GM12878 (cell line): ENCODE results near the gene MDM4. TPM values are rescaled to one million over a fixed set of nuclear protein-coding genes. Genes with fewer than 3 reads are reported as not detected.
A peak's percentile ranks its signal among the peaks of the same experiment; 100 is the strongest.

Experiments used
- ATF2 ChIP-seq: IDR thresholded peaks from 2 replicates; pipeline ENCODE4 v1.6.1; 2012; ENCODE audit warnings: low read length, inconsistent platforms
- E2F8 ChIP-seq: fragments of 450-650 bp; IDR thresholded peaks from 2 replicates; pipeline ENCODE4 v1.6.1; 2018; ENCODE audit warnings: mild to moderate bottlenecking, low read depth, moderate library complexity; ENCODE audit not compliant: partially characterized antibody
- ELK1 ChIP-seq: IDR thresholded peaks from 2 replicates; pipeline ENCODE4 v1.6.1; 2012; ENCODE audit warnings: low read depth, low read length, improper control_type of control experiment
- HSF1 ChIP-seq: fragments of 150-350 bp; IDR thresholded peaks from 2 replicates; pipeline ENCODE4 v1.6.1; 2014; ENCODE audit warnings: mild to moderate bottlenecking, low read depth, low read length
- LARP7 ChIP-seq: fragments of 450-650 bp; IDR thresholded peaks from 2 replicates; pipeline ENCODE4 v1.6.1; 2017; ENCODE audit warnings: mild to moderate bottlenecking
- MXI1 ChIP-seq: fragments of 150-350 bp; IDR thresholded peaks from 2 replicates; pipeline ENCODE4 v1.6.1; 2011; ENCODE audit warnings: low read depth, mild to moderate bottlenecking, inconsistent platforms, low read length, improper control_type of control experiment
- NR2C1 ChIP-seq: fragments of 450-650 bp; IDR thresholded peaks from 2 replicates; pipeline ENCODE4 v1.6.1; 2017; ENCODE audit warnings: antibody characterized with exemption, mild to moderate bottlenecking, moderate library complexity
- POLR2AphosphoS2 ChIP-seq: IDR thresholded peaks from 2 replicates; pipeline ENCODE4 v1.6.1; 2011; ENCODE audit warnings: low read depth, mild to moderate bottlenecking, low read length, improper control_type of control experiment, moderate library complexity
- RB1 ChIP-seq: fragments of 450-650 bp; formaldehyde crosslinking; IDR thresholded peaks from 2 replicates; pipeline ENCODE4 v1.6.1; 2017; ENCODE audit warnings: mild to moderate bottlenecking, borderline replicate concordance
- RBBP5 ChIP-seq: fragments of 200-600 bp; sonication (generic); conservative IDR thresholded peaks from 2 replicates; pipeline ENCODE4 v1.6.1; 2016
- RUNX3 ChIP-seq: IDR thresholded peaks from 2 replicates; pipeline ENCODE4 v1.6.1; 2012; ENCODE audit warnings: low read length, inconsistent platforms
- SREBF2 ChIP-seq: IDR thresholded peaks from 2 replicates; pipeline ENCODE4 v1.6.1; 2012; ENCODE audit warnings: mild to moderate bottlenecking, low read length
- ZBTB4 ChIP-seq: fragments of 450-650 bp; formaldehyde crosslinking; IDR thresholded peaks from 2 replicates; pipeline ENCODE4 v1.4.0; 2022; ENCODE audit warnings: mild to moderate bottlenecking, moderate library complexity
- ZBTB40 ChIP-seq: fragments of 450-650 bp; IDR thresholded peaks from 2 replicates; pipeline ENCODE4 v1.6.1; 2016; ENCODE audit warnings: mild to moderate bottlenecking, moderate library complexity, borderline replicate concordance
- ZNF207 ChIP-seq: fragments of 450-650 bp; IDR thresholded peaks from 2 replicates; pipeline ENCODE4 v1.6.1; 2014; ENCODE audit warnings: antibody characterized with exemption, mild to moderate bottlenecking, borderline replicate concordance
- polyA plus RNA-seq, 11 experiments: library from polyadenylated mRNA; depleted of rRNA in 4 of 11; unstranded in 6 of 11; stranded (reverse) in 5 of 11; fragments of >200 nt; fragmentation: Nextera tagmentation in 4 of 11; fragmentation: Illumina TruSeq in 1 of 11; extraction: Ambion mirVana in 4 of 11; extraction: Trizol in 1 of 11; gene quantifications; 1 replicate in 1 of 11; 2 replicates in 10 of 11; pipeline versions ENCODE4 v1.2.1 to v1.2.3, GENCODE V29; 2011 to 2016; ENCODE audit warnings: inconsistent platforms in 2 of 11, missing spikeins in 2 of 11, low read depth in 1 of 11
- total RNA-seq, 4 experiments: library from RNA; depleted of rRNA in 3 of 4; stranded (reverse); fragments of >200 nt in 3 of 4; fragmentation: Illumina TruSeq in 1 of 4; extraction: Trizol in 1 of 4; gene quantifications; 2 replicates each; pipeline versions ENCODE4 v1.2.1 to v1.2.3, GENCODE V29; 2013 to 2021

MDM4 gene
- total and polyA plus RNA-seq, 10 of the 15 experiments (the other 5 are each of a cell fraction or from before 2014, with no cell fraction given): 2.5 to 74.4 (median 22.7) TPM

- peak; percentile 39; the same call in 1 of the 2 replicates for TF ChIP-seq ZNF207
- 0 out of 2 replicates have a peak, but pooled peaks have one; percentile 48 for TF ChIP-seq ZBTB40
- no peak for TF ChIP-seq SREBF2
- no peak for TF ChIP-seq E2F8
- TF ChIP-seq RUNX3: peak; percentile 75
- TF ChIP-seq ELK1: no peak
- TF ChIP-seq HSF1: no peak
- TF ChIP-seq POLR2AphosphoS2: no peak
- no peak for TF ChIP-seq LARP7
- TF ChIP-seq ATF2: peak; percentile 75
- TF ChIP-seq RBBP5: no peak
- TF ChIP-seq MXI1: no peak
- peak; percentile 42; the same call in 1 of the 2 replicates for TF ChIP-seq RB1
- 0 out of 2 replicates have a peak, but pooled peaks have one; percentile 35 for TF ChIP-seq NR2C1
- TF ChIP-seq ZBTB4 (CRISPR knock-in tag): no peak
Measured at GRCh38 chr1:204513117-204513716, 3.0 kb upstream of the MDM4 start (continued).
